Endothelial cell of umbilical vein (primary cell): ENCODE results near the gene TLCD5. TPM values are rescaled to one million over a fixed set of nuclear protein-coding genes. Genes with fewer than 3 reads are reported as not detected.
A peak's percentile ranks its signal among the peaks of the same experiment; 100 is the strongest.

Experiments
- BruUV-seq: library from RNA; stranded (reverse); fragments of 400-500 nt; replicated peaks from 2 replicates; lab custom pipeline; 2021; lab: Mats Ljungman, UMichigan
- CTCF ChIA-PET: fragments of 300-600, 350-600 bp; sonication (Branson Sonifier 250); formaldehyde crosslinking; loops from one replicate; lab custom pipeline; 2021; ENCODE audit warnings: antibody characterized with exemption, inconsistent platforms; lab: Charles Lee
- POLR2A ChIA-PET: fragments of 300-600, 350-600 bp; sonication (Branson Sonifier 250); formaldehyde crosslinking; loops from one replicate; lab custom pipeline; 2021; ENCODE audit warnings: antibody characterized with exemption, inconsistent platforms; lab: Charles Lee
- DNase-seq: peaks from one replicate; pipeline ENCODE4 v3.0.0-alpha.2; 2011; ENCODE audit warnings: low read depth, low spot score
- FAIRE-seq: peaks from 2 replicates; lab custom pipeline; 2011; peaks lifted over from hg19 to GRCh38; lab: Jason Lieb, UNC
- H2AFZ ChIP-seq: 2 replicates; pipeline ENCODE4 v1.6.0; 2012; ENCODE audit warnings: low read depth, low read length, control low read depth, inconsistent platforms
- H3K27ac ChIP-seq: 2 replicates; pipeline ENCODE4 v1.5.1; 2011; ENCODE audit warnings: low read depth, mild to moderate bottlenecking, control low read depth, low read length, moderate library complexity; ENCODE audit not compliant: insufficient read depth
- H3K27me3 ChIP-seq, 2 experiments: 2 replicates each; pipeline versions ENCODE4 v1.6.0 to v1.6.1; 2011; ENCODE audit warnings: low read length in 2 of 2, mixed read lengths in 1 of 2; ENCODE audit not compliant: control insufficient read depth in 2 of 2, insufficient read depth in 2 of 2
- H3K36me3 ChIP-seq, 2 experiments: 2 replicates in 1 of 2; 3 replicates in 1 of 2; pipeline ENCODE4 v1.5.1; 2011; ENCODE audit warnings: low read length in 2 of 2, mild to moderate bottlenecking in 1 of 2, moderate library complexity in 1 of 2; ENCODE audit not compliant: control insufficient read depth in 2 of 2, insufficient read depth in 2 of 2; ENCODE audit errors: extremely low read depth in 1 of 2
- H3K4me1 ChIP-seq: 3 replicates; pipeline ENCODE4 v1.5.1; 2011; ENCODE audit warnings: mild to moderate bottlenecking, low read length; ENCODE audit not compliant: control insufficient read depth, insufficient read depth; ENCODE audit errors: extremely low read depth
- H3K4me2 ChIP-seq: 2 replicates; pipeline ENCODE4 v1.6.1; 2011; ENCODE audit warnings: low read length, control low read depth, mixed read lengths; ENCODE audit not compliant: insufficient read depth
- H3K4me3 ChIP-seq, 3 experiments: fragments of 200-600 bp in 1 of 3; sonication (generic), shearing (Covaris generic) in 1 of 3; replicated peaks in 1 of 3; 2 replicates each; pipeline ENCODE4 v1.5.1; 2011 to 2016; ENCODE audit warnings: control low read depth in 3 of 3, low read length in 3 of 3, mild to moderate bottlenecking in 2 of 3, inconsistent platforms in 1 of 3, low read depth in 1 of 3, moderate library complexity in 1 of 3; ENCODE audit not compliant: insufficient read depth in 1 of 3
- H3K79me2 ChIP-seq: 2 replicates; pipeline ENCODE4 v1.6.0; 2012; ENCODE audit warnings: low read length, inconsistent platforms; ENCODE audit not compliant: control insufficient read depth, insufficient read depth
- H3K9ac ChIP-seq: replicated peaks from 2 replicates; pipeline ENCODE3; 2011; ENCODE audit warnings: low read length, control low read depth; ENCODE audit not compliant: insufficient read depth; ENCODE audit errors: extremely low read depth
- H3K9me1 ChIP-seq: replicated peaks from 3 replicates; pipeline ENCODE4 v1.6.0; 2011; ENCODE audit warnings: mild to moderate bottlenecking, low read length; ENCODE audit not compliant: control insufficient read depth, insufficient read depth; ENCODE audit errors: extremely low read depth
- H3K9me3 ChIP-seq: replicated peaks from 2 replicates; pipeline ENCODE4 v1.5.1; 2012; ENCODE audit warnings: low read length, inconsistent platforms; ENCODE audit not compliant: control insufficient read depth, insufficient read depth
- H4K20me1 ChIP-seq: replicated peaks from 2 replicates; pipeline ENCODE3; 2011; ENCODE audit warnings: mild to moderate bottlenecking, low read length; ENCODE audit not compliant: control insufficient read depth, insufficient read depth; ENCODE audit errors: extremely low read depth
- EZH2 ChIP-seq: IDR thresholded peaks from 2 replicates; pipeline ENCODE4 v1.6.1; 2012; ENCODE audit warnings: borderline replicate concordance, low read depth, mild to moderate bottlenecking, moderate library complexity, low read length, inconsistent platforms; ENCODE audit not compliant: severe bottlenecking
- FOS ChIP-seq: IDR thresholded peaks from 2 replicates; pipeline ENCODE4 v1.6.1; 2011; ENCODE audit warnings: mild to moderate bottlenecking, low read length, moderate library complexity, borderline replicate concordance; ENCODE audit not compliant: insufficient read depth
- GATA2 ChIP-seq: IDR thresholded peaks from 2 replicates; pipeline ENCODE4 v1.7.0; 2011; ENCODE audit warnings: low read depth, mild to moderate bottlenecking, moderate library complexity, mixed read lengths, low read length; ENCODE audit not compliant: insufficient read length, insufficient read depth
- JUN ChIP-seq: IDR thresholded peaks from 2 replicates; pipeline ENCODE4 v1.6.1; 2011; ENCODE audit warnings: borderline replicate concordance, low read depth; ENCODE audit not compliant: insufficient read length, insufficient read depth
- MYC ChIP-seq: IDR thresholded peaks from one replicate; pipeline ENCODE4 v1.6.1; 2011; ENCODE audit warnings: mild to moderate bottlenecking, low read depth, low read length
- POLR2A ChIP-seq: IDR thresholded peaks from 2 replicates; pipeline ENCODE4 v1.6.1; 2012; ENCODE audit warnings: low read depth, mild to moderate bottlenecking, control low read depth, low read length
- POLR2AphosphoS5 ChIP-seq: IDR thresholded peaks from 2 replicates; pipeline ENCODE4 v1.6.1; 2012; ENCODE audit warnings: low read depth, mild to moderate bottlenecking, control low read depth, low read length, moderate library complexity; ENCODE audit not compliant: insufficient read depth
- dilution Hi-C: fragments of 300-500 bp; cut with MboI; formaldehyde crosslinking; loops from one replicate; pipeline ENCODE4 v1.15.0; 2019; ENCODE audit warnings: low sequenced_read_pairs; ENCODE audit not compliant: extremely low pct_ligation_motif_present
- intact Hi-C: fragments of 100-400 bp; cut with micrococcal nuclease; formaldehyde crosslinking; loops from one replicate; pipeline ENCODE4 v1.10.0; 2022
- polyA plus RNA-seq, 4 experiments: library from polyadenylated mRNA; depleted of rRNA in 3 of 4; stranded (reverse) in 3 of 4; unstranded in 1 of 4; fragments of >200 nt; gene quantifications; 2 replicates each; pipeline versions ENCODE4 v1.2.1 to v1.2.3, GENCODE V29; 2011 to 2012; ENCODE audit warnings: missing spikeins in 1 of 4
- total RNA-seq: library from RNA; stranded (reverse); gene quantifications from 2 replicates; pipeline ENCODE4 v1.2.3, GENCODE V29; 2021
- TF ChIP-seq, protein P1 (sequence below): IDR thresholded peaks from 2 replicates; pipeline ENCODE4 v1.6.1; 2011; ENCODE audit not compliant: insufficient read depth, insufficient read length
- TF ChIP-seq, protein P2 (sequence below), 2 donors: IDR thresholded peaks; 1 replicate in 1 of 2; 2 replicates in 1 of 2; pipeline ENCODE4 v1.5.1; 2011; ENCODE audit warnings: low read length in 2 of 2, mild to moderate bottlenecking in 2 of 2, moderate library complexity in 2 of 2, control low read depth in 1 of 2, inconsistent platforms in 1 of 2, low read depth in 1 of 2; ENCODE audit not compliant: insufficient read depth in 1 of 2; ENCODE audit errors: extremely low read depth in 1 of 2

The TLCD5 gene
- total and polyA plus RNA-seq, 2 donors (not counting 3 experiments of a cell fraction or from before 2014, with no cell fraction given) = 6.3 to 9.7 TPM

DNA sequence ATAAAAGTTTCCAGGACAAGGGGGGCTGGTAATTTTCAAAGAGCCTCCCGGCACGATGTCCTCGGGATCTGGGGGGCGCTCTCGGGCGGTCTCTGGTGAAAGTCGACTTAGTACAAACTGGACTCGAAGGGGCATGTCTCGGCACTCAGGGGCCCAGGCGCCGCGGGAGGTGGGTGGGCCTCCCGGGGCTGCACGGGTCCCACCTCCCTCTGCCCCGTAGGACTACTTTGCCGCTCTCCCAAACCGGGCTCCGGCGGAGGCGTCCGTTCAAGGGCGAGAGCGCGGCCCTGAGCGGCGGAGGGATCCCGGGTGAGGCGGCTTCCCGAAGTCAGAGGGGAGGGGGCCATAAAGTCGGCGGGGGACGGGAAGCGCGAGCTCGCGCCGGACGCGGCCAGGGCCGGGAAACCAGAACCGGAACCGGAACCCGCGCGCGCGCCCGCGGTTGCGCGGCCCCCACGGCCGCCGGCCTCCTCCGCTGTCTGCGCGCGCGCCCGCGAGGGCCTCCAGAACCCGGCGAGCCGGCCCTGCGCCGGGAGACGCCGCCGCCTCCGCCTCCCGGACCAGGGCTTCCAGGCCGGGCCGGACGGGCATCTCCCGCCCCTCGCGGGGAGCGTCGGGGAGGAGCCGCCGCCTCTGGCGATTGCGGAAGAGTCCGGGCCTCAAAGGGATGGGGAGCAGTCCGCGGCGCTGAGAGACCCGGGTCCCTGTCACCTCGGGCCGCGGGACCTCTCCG lies 11.0 kb downstream of the TLCD5 start, which contains the start of gene ARHGEF12:
Gene ARHGEF12, plus strand, starts transcription at position 506 of the 733 bp plus-strand sequence. CDS start 831 bp downstream, outside the sequence.
- Histone ChIP-seq H3K79me2 (peaks cover 48% of the 10 kb centered on the region), H3K4me2 (peak within 1 kb of the TSS; percentile 98), H3K9me3 (no peaks in the 10 kb centered on the region), H3K9me1 (no peaks in the 10 kb centered on the region), H4K20me1 (no peaks in the 10 kb centered on the region), H3K9ac (peak within 1 kb of the TSS; percentile 96), H3K27me3 (no peaks in the 10 kb centered on the region), H3K27ac (peak within 1 kb of the TSS; percentile 87), H3K4me1 (peaks cover 40% of the 10 kb centered on the region), H3K4me3 (peak within 1 kb of the TSS; percentile 82 to 98 (median 96)), H3K36me3 (peaks cover 0 to 3% of the 10 kb centered on the region in 2 experiments), H2AFZ (peak within 1 kb of the TSS; percentile 80)
- BruUV-seq = no TSS peak
- dilution Hi-C loops = no loop called here
- POLR2A ChIA-PET = interaction anchor here (1.2 kb wide), 1 partner anchor 65 kb away, joined by 6 read pairs; no protein-coding TSS in a partner anchor
- FAIRE-seq = no peak
- peak; percentile 95 for DNase-seq
- intact Hi-C loops = loop anchor here (1.0 to 10.0 kb wide), 9 partner anchors 11 to 1859 kb away; partner anchors contain the start of genes SC5D and TLCD5
- CTCF ChIA-PET = interaction anchor here (0.7 to 4.8 kb wide), 20 partner anchors 11 to 161 kb away, joined by 3 to 32 read pairs (median 6); partner anchors contain the start of gene TLCD5
- TF ChIP-seq POLR2A (peak; percentile 80), MYC (no peak), GATA2 (no peak), JUN (no peak), EZH2 (no peak), FOS (no peak), POLR2AphosphoS5 (peak; percentile 91)
- TF ChIP-seq, protein P1, sequence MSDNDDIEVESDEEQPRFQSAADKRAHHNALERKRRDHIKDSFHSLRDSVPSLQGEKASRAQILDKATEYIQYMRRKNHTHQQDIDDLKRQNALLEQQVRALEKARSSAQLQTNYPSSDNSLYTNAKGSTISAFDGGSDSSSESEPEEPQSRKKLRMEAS = no peak
- TF ChIP-seq, protein P2, sequence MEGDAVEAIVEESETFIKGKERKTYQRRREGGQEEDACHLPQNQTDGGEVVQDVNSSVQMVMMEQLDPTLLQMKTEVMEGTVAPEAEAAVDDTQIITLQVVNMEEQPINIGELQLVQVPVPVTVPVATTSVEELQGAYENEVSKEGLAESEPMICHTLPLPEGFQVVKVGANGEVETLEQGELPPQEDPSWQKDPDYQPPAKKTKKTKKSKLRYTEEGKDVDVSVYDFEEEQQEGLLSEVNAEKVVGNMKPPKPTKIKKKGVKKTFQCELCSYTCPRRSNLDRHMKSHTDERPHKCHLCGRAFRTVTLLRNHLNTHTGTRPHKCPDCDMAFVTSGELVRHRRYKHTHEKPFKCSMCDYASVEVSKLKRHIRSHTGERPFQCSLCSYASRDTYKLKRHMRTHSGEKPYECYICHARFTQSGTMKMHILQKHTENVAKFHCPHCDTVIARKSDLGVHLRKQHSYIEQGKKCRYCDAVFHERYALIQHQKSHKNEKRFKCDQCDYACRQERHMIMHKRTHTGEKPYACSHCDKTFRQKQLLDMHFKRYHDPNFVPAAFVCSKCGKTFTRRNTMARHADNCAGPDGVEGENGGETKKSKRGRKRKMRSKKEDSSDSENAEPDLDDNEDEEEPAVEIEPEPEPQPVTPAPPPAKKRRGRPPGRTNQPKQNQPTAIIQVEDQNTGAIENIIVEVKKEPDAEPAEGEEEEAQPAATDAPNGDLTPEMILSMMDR (IDR thresholded peaks at IDR 0.05; ENCODE audit: extremely low read depth in 1 of 2, insufficient read depth in 1 of 2, low read depth in 1 of 2, low read length in 2 of 2) = peak; percentile 42 to 56
